ENCODE measurements around the gene CTSW.

The CTSW gene

GRCh38 chr11:65898656-65899355, 19.2 kb downstream of the CTSW start:
- DNase-seq (ENCODE audit: low spot score), result no peak

GRCh38 chr11:65899356-65900124, 19.9 kb downstream of the CTSW start:
- FAIRE-seq (no peak), DNase-seq (ENCODE audit: low spot score) (peak; percentile 79)

More at GRCh38 chr11:65898656-65899355, 19.2 kb downstream of the CTSW start:
- FAIRE-seq, result no peak

- FAIRE-seq (no peak), DNase-seq (ENCODE audit: low spot score) (peak; percentile 93)
These were observed 20.7 kb downstream of the CTSW start, which contains the start of gene FOSL1 for GRCh38 chr11:65900125-65900898. Gene FOSL1 (minus strand): TSS chr11:65900388. CDS start chr11:65900339, 49 bp downstream.

- FAIRE-seq (no peak), DNase-seq (ENCODE audit: low spot score) (no peak)
These were observed 21.2 kb downstream of the CTSW start for GRCh38 chr11:65900899-65901180.

GRCh38 chr11:65903068-65903481, 23.4 kb downstream of the CTSW start:
- peak; percentile 82 for DNase-seq (ENCODE audit: low spot score)
- no peak for FAIRE-seq

- DNase-seq (ENCODE audit: low spot score) (no peak), FAIRE-seq (no peak)
These were observed 24.1 kb downstream of the CTSW start for GRCh38 chr11:65903715-65904114.

- no peak for DNase-seq (ENCODE audit: low spot score)
- FAIRE-seq, result no peak
These were observed 27.0 kb downstream of the CTSW start for GRCh38 chr11:65906602-65907001.

GRCh38 chr11:65907878-65908277, 28.2 kb downstream of the CTSW start:
- no peak for FAIRE-seq
- DNase-seq (ENCODE audit: low spot score), result no peak

- DNase-seq (ENCODE audit: low spot score) (peak; percentile 79), FAIRE-seq (no peak)
These were observed 32.3 kb downstream of the CTSW start for GRCh38 chr11:65911682-65912568.

- FAIRE-seq, result no peak
These were observed 33.2 kb downstream of the CTSW start for GRCh38 chr11:65912845-65913244.

GRCh38 chr11:65915101-65915820, 35.6 kb downstream of the CTSW start:
- peak; percentile 44 for FAIRE-seq

More at GRCh38 chr11:65912845-65913244, 33.2 kb downstream of the CTSW start:
- no peak for DNase-seq (ENCODE audit: low spot score)

GRCh38 chr11:65915821-65916251, 36.2 kb downstream of the CTSW start:
- FAIRE-seq (no peak), DNase-seq (ENCODE audit: low spot score) (peak; percentile 94)

More at GRCh38 chr11:65915101-65915820, 35.6 kb downstream of the CTSW start:
- DNase-seq (ENCODE audit: low spot score), result no peak

- FAIRE-seq (no peak), DNase-seq (ENCODE audit: low spot score) (no peak)
These were observed 36.8 kb downstream of the CTSW start for GRCh38 chr11:65916391-65916790.

GRCh38 chr11:65917077-65917433, 37.4 kb downstream of the CTSW start:
- no peak for DNase-seq (ENCODE audit: low spot score)
- no peak for FAIRE-seq

- FAIRE-seq, result no peak
These were observed 38.0 kb downstream of the CTSW start for GRCh38 chr11:65917434-65918210.

GRCh38 chr11:65918211-65919140, 38.8 kb downstream of the CTSW start, which contains the start of gene C11orf68:
Gene C11orf68 (minus strand): TSS chr11:65919062. CDS start chr11:65919031, 31 bp downstream.
- no peak for DNase-seq (ENCODE audit: low spot score)
- FAIRE-seq, result peak; percentile 83

More at GRCh38 chr11:65917434-65918210, 38.0 kb downstream of the CTSW start:
- DNase-seq (ENCODE audit: low spot score), result no peak

- FAIRE-seq (no peak), DNase-seq (ENCODE audit: low spot score) (peak; percentile 97)
These were observed 39.5 kb downstream of the CTSW start, which contains the start of gene DRAP1 for GRCh38 chr11:65919141-65919572. Gene DRAP1 (plus strand): TSS chr11:65919426. CDS start chr11:65919502, 76 bp downstream.
